ENCODE data around the gene FOXP1.

GRCh38 chr3:71393745-71394144 lies 189.8 kb downstream of the FOXP1 start:
- no peak for TF ChIP-seq POLR2A (IDR thresholded peaks at IDR 0.05; ENCODE audit: low read depth, low read length)
- no peak for TF ChIP-seq POLR2AphosphoS5 (IDR thresholded peaks at IDR 0.05; ENCODE audit: low read depth, low read length)
- no peak for TF ChIP-seq TAF1 (IDR thresholded peaks at IDR 0.05; ENCODE audit: low read depth, low read length)
- no peak for TF ChIP-seq POU2F2 (IDR thresholded peaks at IDR 0.05; ENCODE audit: low read depth, low read length)
